Upper lobe of left lung (tissue), 4 donors: Measurements from ENCODE around the gene DNAH17.

Experiments used
- CTCF ChIP-seq, 6 experiments: fragments of 450-650 bp in 4 of 6; fragments of 200-600 bp in 2 of 6; sonication (generic) in 2 of 6; IDR thresholded peaks; one replicate each; pipeline ENCODE4 v1.5.1; 2016 to 2019; ENCODE audit warnings: antibody characterized with exemption in 6 of 6
- EP300 ChIP-seq, 4 donors: sonication (generic); formaldehyde crosslinking; IDR thresholded peaks; one replicate each; pipeline ENCODE4 v1.5.1; 2017; ENCODE audit warnings: antibody characterized with exemption in 4 of 4, control low read depth in 2 of 4
- POLR2A ChIP-seq, 4 donors: fragments of 450-650 bp; IDR thresholded peaks; one replicate each; pipeline ENCODE4 v1.5.1; 2016 to 2017; ENCODE audit warnings: antibody characterized with exemption in 4 of 4, mild to moderate bottlenecking in 2 of 4
- POLR2AphosphoS5 ChIP-seq, 2 donors: sonication (generic); formaldehyde crosslinking; IDR thresholded peaks; one replicate each; pipeline ENCODE4 v1.5.1; 2017; ENCODE audit warnings: antibody characterized with exemption in 2 of 2

DNA sequence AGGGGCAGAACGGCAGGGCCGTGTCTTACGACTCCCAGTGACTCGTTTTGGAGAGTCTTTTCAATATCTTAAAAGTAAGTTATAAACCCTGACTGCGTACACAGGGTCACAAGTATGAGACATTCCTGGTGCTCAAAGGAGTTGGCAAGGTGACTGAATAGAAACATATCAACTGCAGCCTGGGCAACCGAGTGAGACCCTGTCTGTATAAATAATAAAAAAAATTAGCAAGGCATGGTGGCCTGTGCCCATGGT, 115.5 kb downstream of the DNAH17 start:
- TF ChIP-seq EP300 (IDR thresholded peaks at IDR 0.05): no peak
- TF ChIP-seq CTCF (IDR thresholded peaks at IDR 0.05): no peak
- no peak for TF ChIP-seq POLR2A (IDR thresholded peaks at IDR 0.05)
- TF ChIP-seq POLR2AphosphoS5 (IDR thresholded peaks at IDR 0.05): no peak
